PC-3 (cell line): ENCODE data around the gene HOXA9. TPM values are rescaled to one million over a fixed set of nuclear protein-coding genes. Genes with fewer than 3 reads are reported as not detected.
A peak's percentile ranks its signal among the peaks of the same experiment; 100 is the strongest.

Experiments used
- ATAC-seq: fragments of 200-7000 bp; cut with Tn5 transposase; 2 replicates; pipeline ENCODE4 v1.9.1; 2020; ENCODE audit warnings: mild to moderate bottlenecking, moderate library complexity
- BruUV-seq: library from RNA; stranded (reverse); fragments of 400-500 nt; replicated peaks from 2 replicates; lab custom pipeline; 2021; lab: Mats Ljungman, UMichigan
- CTCF ChIA-PET: fragments of 300-600 bp; sonication (Branson Sonifier 250); formaldehyde crosslinking; loops from one replicate; lab custom pipeline; 2022; ENCODE audit warnings: antibody characterized with exemption; lab: Charles Lee
- POLR2A ChIA-PET: fragments of 300-600 bp; sonication (Branson Sonifier 250); formaldehyde crosslinking; loops from one replicate; lab custom pipeline; 2022; ENCODE audit warnings: antibody characterized with exemption; ENCODE audit not compliant: unreplicated experiment; lab: Charles Lee
- DNase-seq: peaks from one replicate; pipeline ENCODE4 v3.0.0-alpha.2; 2015
- H2AFZ ChIP-seq: fragments of 300-600 bp; sonication (generic); 2 replicates; pipeline ENCODE4 v1.6.0; 2016; ENCODE audit warnings: antibody characterized with exemption, low read length
- H3F3A ChIP-seq: fragments of 300-600 bp; sonication (generic); one replicate; pipeline ENCODE4 v1.6.0; 2017; ENCODE audit warnings: antibody characterized with exemption, low read length, control low read depth, mild to moderate bottlenecking; ENCODE audit not compliant: unreplicated experiment
- H3K27ac ChIP-seq: fragments of 300-600 bp; sonication (generic); 2 replicates; pipeline ENCODE4 v1.5.1; 2016; ENCODE audit warnings: mild to moderate bottlenecking, low read length
- H3K27me3 ChIP-seq: fragments of 300-600 bp; sonication (generic); 2 replicates; pipeline ENCODE4 v1.6.1; 2016; ENCODE audit warnings: low read length, mixed read lengths
- H3K36me3 ChIP-seq: fragments of 300-600 bp; sonication (generic); 2 replicates; pipeline ENCODE4 v1.6.1; 2016; ENCODE audit warnings: low read depth, mixed run types, low read length, mixed read lengths
- H3K4me1 ChIP-seq: fragments of 300-600 bp; sonication (generic); 2 replicates; pipeline ENCODE4 v1.5.1; 2016; ENCODE audit warnings: low read length; ENCODE audit not compliant: insufficient read depth
- H3K4me2 ChIP-seq: fragments of 300-600 bp; sonication (generic); 2 replicates; pipeline ENCODE4 v1.6.0; 2016; ENCODE audit warnings: low read length
- H3K4me3 ChIP-seq: fragments of 300-600 bp; sonication (generic); 2 replicates; pipeline ENCODE4 v1.5.1; 2016; ENCODE audit warnings: mild to moderate bottlenecking, low read length, mixed read lengths
- H3K79me2 ChIP-seq: fragments of 300-600 bp; sonication (generic); 2 replicates; pipeline ENCODE4 v1.6.1; 2017; ENCODE audit warnings: low read length, mixed read lengths
- H3K9ac ChIP-seq: fragments of 300-600 bp; sonication (generic); 2 replicates; pipeline ENCODE4 v1.6.0; 2016; ENCODE audit warnings: mild to moderate bottlenecking, low read length
- H3K9me2 ChIP-seq: fragments of 300-600 bp; sonication (generic); replicated peaks from 2 replicates; pipeline ENCODE4 v1.6.1; 2016; ENCODE audit warnings: mixed run types, low read length, mixed read lengths
- H3K9me3 ChIP-seq: fragments of 300-600 bp; sonication (generic); 2 replicates; pipeline ENCODE4 v1.6.1; 2016; ENCODE audit warnings: low read length, mixed read lengths
- H4K20me1 ChIP-seq: fragments of 300-600 bp; sonication (generic); 2 replicates; pipeline ENCODE4 v1.6.1; 2016; ENCODE audit warnings: low read length, mixed read lengths
- CTCF ChIP-seq: fragments of 300-600 bp; sonication (generic); conservative IDR thresholded peaks from 2 replicates; pipeline ENCODE4 v1.5.1; 2017; ENCODE audit warnings: antibody characterized with exemption, low read depth, mild to moderate bottlenecking, low read length
- EZH2 ChIP-seq: fragments of 300-600 bp; sonication (generic); IDR thresholded peaks from one replicate; pipeline ENCODE4 v1.6.1; 2017; ENCODE audit warnings: antibody characterized with exemption, mild to moderate bottlenecking, low read length; ENCODE audit not compliant: unreplicated experiment
- EZH2phosphoT487 ChIP-seq: fragments of 300-600 bp; sonication (generic); IDR thresholded peaks from 2 replicates; pipeline ENCODE4 v1.6.1; 2018; ENCODE audit warnings: mild to moderate bottlenecking, antibody characterized with exemption, low read length, borderline replicate concordance
- intact Hi-C: fragments of 100-400 bp; cut with micrococcal nuclease; formaldehyde crosslinking; loops from 2 replicates; pipeline ENCODE4 v1.9.0; 2023
- total RNA-seq: library from RNA; depleted of rRNA; stranded (reverse); fragments of >200 nt; gene quantifications from 2 replicates; pipeline ENCODE4 v1.2.3, GENCODE V29; 2014

HOXA9 gene
- total RNA-seq, 1 experiment from 2014 or later, result 69.0 TPM

- H3F3A ChIP-seq, result no peaks in the 10 kb centered on the region
- peak overlapping the region; percentile 99 for H3K4me2 ChIP-seq
- ATAC-seq (no peak), DNase-seq (no peak)
- TF ChIP-seq CTCF, result no peak
- no peak for TF ChIP-seq EZH2phosphoT487
- no peak for TF ChIP-seq EZH2
- H3K9me3 ChIP-seq, result no peaks in the 10 kb centered on the region
- no TSS peak for BruUV-seq
- ChIA-PET POLR2A (interaction anchor here (0.6 to 0.7 kb wide), 3 partner anchors 9 to 734 kb away, joined by 3 read pairs; no protein-coding TSS in a partner anchor), CTCF (no interaction called here)
- H3K9me2 ChIP-seq, result no peaks in the 10 kb centered on the region
- peaks cover 99% of the 10 kb centered on the region for H3K79me2 ChIP-seq
- no peaks in the 10 kb centered on the region for H4K20me1 ChIP-seq
- H3K27ac ChIP-seq, result peak overlapping the region; percentile 97
- H3K4me1 ChIP-seq, result peaks cover 38% of the 10 kb centered on the region
- H3K4me3 ChIP-seq, result peak overlapping the region; percentile 91
- H2AFZ ChIP-seq, result no peak overlapping the region
- intact Hi-C loops, result no loop called here
- H3K27me3 ChIP-seq, result no peaks in the 10 kb centered on the region
- peak overlapping the region; percentile 97 for H3K9ac ChIP-seq
- no peaks in the 10 kb centered on the region for H3K36me3 ChIP-seq
These were observed 18.5 kb upstream of the HOXA9 start for GRCh38 chr7:27183682-27184336.

- ChIA-PET CTCF (no interaction called here), POLR2A (interaction anchor here (0.6 to 0.7 kb wide), 3 partner anchors 8 to 733 kb away, joined by 3 to 4 read pairs (median 3); no protein-coding TSS in a partner anchor)
- peak overlapping the region; percentile 97 for H3K9ac ChIP-seq
- H4K20me1 ChIP-seq, result no peaks in the 10 kb centered on the region
- H3K4me3 ChIP-seq, result peak overlapping the region; percentile 91
- no peaks in the 10 kb centered on the region for H3K27me3 ChIP-seq
- DNase-seq (no peak), ATAC-seq (no peak)
- H3K36me3 ChIP-seq, result no peaks in the 10 kb centered on the region
- peaks cover 99% of the 10 kb centered on the region for H3K79me2 ChIP-seq
- H2AFZ ChIP-seq, result no peak overlapping the region
- H3K9me3 ChIP-seq, result no peaks in the 10 kb centered on the region
- peaks cover 37% of the 10 kb centered on the region for H3K4me1 ChIP-seq
- H3F3A ChIP-seq, result no peaks in the 10 kb centered on the region
- TF ChIP-seq EZH2, result no peak
- no peak for TF ChIP-seq EZH2phosphoT487
- no peak for TF ChIP-seq CTCF
- no peaks in the 10 kb centered on the region for H3K9me2 ChIP-seq
- intact Hi-C loops, result no loop called here
- BruUV-seq, result no TSS peak
- peak overlapping the region; percentile 97 for H3K27ac ChIP-seq
- peak overlapping the region; percentile 99 for H3K4me2 ChIP-seq
These were observed 17.7 kb upstream of the HOXA9 start for GRCh38 chr7:27182861-27183681.
